Vagina (tissue), 2 donors: ENCODE measurements around the gene PAX7. TPM values are rescaled to one million over a fixed set of nuclear protein-coding genes. Genes with fewer than 3 reads are reported as not detected.

ENCODE experiments used
- DNase-seq, 2 donors: peaks; one replicate each; pipeline ENCODE4 v3.0.0-alpha.2; 2017; ENCODE audit errors: extremely low spot score in 2 of 2
- H3K27ac ChIP-seq: fragments of 200-600 bp; sonication (generic); one replicate; pipeline ENCODE4 v1.5.1; 2019
- H3K27me3 ChIP-seq: fragments of 200-600 bp; sonication (generic); one replicate; pipeline ENCODE4 v1.5.1; 2019
- H3K36me3 ChIP-seq, 2 donors: fragments of 200-600 bp; sonication (generic); one replicate each; pipeline ENCODE4 v1.5.1; 2017 to 2019
- H3K4me1 ChIP-seq: fragments of 200-600 bp; sonication (generic); one replicate; pipeline ENCODE4 v1.5.1; 2019
- H3K4me3 ChIP-seq, 2 donors: fragments of 200-600 bp; sonication (generic); 1 replicate in 1 of 2; 2 replicates in 1 of 2; pipeline ENCODE4 v1.5.1; 2016 to 2019
- H3K9me3 ChIP-seq: fragments of 200-600 bp; sonication (generic); one replicate; pipeline ENCODE4 v1.5.1; 2019
- CTCF ChIP-seq, 3 experiments: fragments of 450-650 bp in 2 of 3; fragments of 200-600 bp in 1 of 3; sonication (generic) in 1 of 3; IDR thresholded peaks; one replicate each; pipeline ENCODE4 v1.5.1; 2017 to 2019; ENCODE audit warnings: antibody characterized with exemption in 3 of 3, mild to moderate bottlenecking in 2 of 3, moderate library complexity in 2 of 3
- POLR2A ChIP-seq, 2 donors: fragments of 450-650 bp; IDR thresholded peaks; one replicate each; pipeline ENCODE4 v1.6.1; 2017; ENCODE audit warnings: antibody characterized with exemption in 2 of 2, mild to moderate bottlenecking in 2 of 2, moderate library complexity in 2 of 2
- POLR2AphosphoS5 ChIP-seq, 2 donors: sonication (generic); formaldehyde crosslinking; IDR thresholded peaks; one replicate each; pipeline ENCODE4 v1.9.0; 2017; ENCODE audit warnings: antibody characterized with exemption in 2 of 2, mild to moderate bottlenecking in 2 of 2, low read depth in 1 of 2; ENCODE audit not compliant: insufficient read depth in 1 of 2
- intact Hi-C: fragments of 100-400 bp; cut with DNase I; formaldehyde crosslinking; loops from one replicate; pipeline ENCODE4 v1.15.1; 2023
- total RNA-seq: library from RNA; depleted of rRNA; stranded (reverse); fragments of >200 nt; gene quantifications from one replicate; pipeline ENCODE4 v1.2.3, GENCODE V29; 2016

PAX7 gene
- total RNA-seq, 1 donor from 2014 or later, result not detected

GRCh38 chr1:18783705-18784481 is 153.2 kb downstream of the PAX7 start:
- no peaks in the 10 kb centered on the region for H3K9me3 ChIP-seq
- H3K4me1 ChIP-seq, result no peaks in the 10 kb centered on the region
- no peak for TF ChIP-seq POLR2A (IDR thresholded peaks at IDR 0.05)
- no peak for TF ChIP-seq POLR2AphosphoS5 (IDR thresholded peaks at IDR 0.05; ENCODE audit: insufficient read depth in 1 of 2, low read depth in 1 of 2)
- no peak for TF ChIP-seq CTCF (IDR thresholded peaks at IDR 0.05)
- DNase-seq, result no peak
- H3K4me3 ChIP-seq, result no peak overlapping the region
- H3K27ac ChIP-seq, result no peak overlapping the region
- H3K36me3 ChIP-seq, result no peaks in the 10 kb centered on the region
- H3K27me3 ChIP-seq, result no peaks in the 10 kb centered on the region
- intact Hi-C loops, result no loop called here

- H3K36me3 ChIP-seq, result no peaks in the 10 kb centered on the region
- no peaks in the 10 kb centered on the region for H3K9me3 ChIP-seq
- no peak overlapping the region for H3K4me3 ChIP-seq
- no peak overlapping the region for H3K27ac ChIP-seq
- DNase-seq, result no peak
- H3K27me3 ChIP-seq, result no peaks in the 10 kb centered on the region
- no peak for TF ChIP-seq POLR2A (IDR thresholded peaks at IDR 0.05)
- no peak for TF ChIP-seq CTCF (IDR thresholded peaks at IDR 0.05)
- no peak for TF ChIP-seq POLR2AphosphoS5 (IDR thresholded peaks at IDR 0.05; ENCODE audit: insufficient read depth in 1 of 2, low read depth in 1 of 2)
- intact Hi-C loops, result no loop called here
- no peaks in the 10 kb centered on the region for H3K4me1 ChIP-seq
Observed at GRCh38 chr1:18784482-18784831, 153.8 kb downstream of the PAX7 start.

- no peaks in the 10 kb centered on the region for H3K27me3 ChIP-seq
- TF ChIP-seq POLR2AphosphoS5 (IDR thresholded peaks at IDR 0.05; ENCODE audit: insufficient read depth in 1 of 2, low read depth in 1 of 2), result no peak
- no peak for DNase-seq
- H3K27ac ChIP-seq, result no peak overlapping the region
- no peaks in the 10 kb centered on the region for H3K9me3 ChIP-seq
- H3K4me3 ChIP-seq, result no peak overlapping the region
- no peaks in the 10 kb centered on the region for H3K4me1 ChIP-seq
- intact Hi-C loops, result no loop called here
- H3K36me3 ChIP-seq, result no peaks in the 10 kb centered on the region
Observed at GRCh38 chr1:18786149-18786548, 155.5 kb downstream of the PAX7 start.

GRCh38 chr1:18787825-18788385 is 157.3 kb downstream of the PAX7 start:
- TF ChIP-seq POLR2AphosphoS5 (IDR thresholded peaks at IDR 0.05; ENCODE audit: insufficient read depth in 1 of 2, low read depth in 1 of 2) (no peak), CTCF (IDR thresholded peaks at IDR 0.05) (no peak), POLR2A (IDR thresholded peaks at IDR 0.05) (no peak)
- DNase-seq, result no peak
- no peak overlapping the region for H3K4me3 ChIP-seq
- no peaks in the 10 kb centered on the region for H3K27me3 ChIP-seq
- intact Hi-C loops, result no loop called here
- no peaks in the 10 kb centered on the region for H3K9me3 ChIP-seq
- H3K27ac ChIP-seq, result no peak overlapping the region
- no peaks in the 10 kb centered on the region for H3K36me3 ChIP-seq
- H3K4me1 ChIP-seq, result no peaks in the 10 kb centered on the region

GRCh38 chr1:18789246-18789645 is 158.6 kb downstream of the PAX7 start:
- no peak for DNase-seq
- Histone ChIP-seq H3K36me3 (no peaks in the 10 kb centered on the region), H3K9me3 (no peaks in the 10 kb centered on the region), H3K27me3 (no peaks in the 10 kb centered on the region), H3K27ac (no peak overlapping the region), H3K4me3 (no peak overlapping the region), H3K4me1 (no peaks in the 10 kb centered on the region)
- intact Hi-C loops, result no loop called here
- TF ChIP-seq POLR2A (IDR thresholded peaks at IDR 0.05) (no peak), POLR2AphosphoS5 (IDR thresholded peaks at IDR 0.05; ENCODE audit: insufficient read depth in 1 of 2, low read depth in 1 of 2) (no peak), CTCF (IDR thresholded peaks at IDR 0.05) (no peak)
